HG03064 (cell line): ENCODE results near the gene TNPO3.
"Not testable (repeated sequence)": the region's sequence is repeated elsewhere in the genome, so short reads cannot be mapped to it uniquely, and the experiment has no call there.

ENCODE experiments used
- ATAC-seq: cut with Tn5 transposase; IDR thresholded peaks from one replicate; pipeline ENCODE4 v1.9.1; 2021; ENCODE audit warnings: low read depth; ENCODE audit not compliant: unreplicated experiment

TNPO3 gene

DNA sequence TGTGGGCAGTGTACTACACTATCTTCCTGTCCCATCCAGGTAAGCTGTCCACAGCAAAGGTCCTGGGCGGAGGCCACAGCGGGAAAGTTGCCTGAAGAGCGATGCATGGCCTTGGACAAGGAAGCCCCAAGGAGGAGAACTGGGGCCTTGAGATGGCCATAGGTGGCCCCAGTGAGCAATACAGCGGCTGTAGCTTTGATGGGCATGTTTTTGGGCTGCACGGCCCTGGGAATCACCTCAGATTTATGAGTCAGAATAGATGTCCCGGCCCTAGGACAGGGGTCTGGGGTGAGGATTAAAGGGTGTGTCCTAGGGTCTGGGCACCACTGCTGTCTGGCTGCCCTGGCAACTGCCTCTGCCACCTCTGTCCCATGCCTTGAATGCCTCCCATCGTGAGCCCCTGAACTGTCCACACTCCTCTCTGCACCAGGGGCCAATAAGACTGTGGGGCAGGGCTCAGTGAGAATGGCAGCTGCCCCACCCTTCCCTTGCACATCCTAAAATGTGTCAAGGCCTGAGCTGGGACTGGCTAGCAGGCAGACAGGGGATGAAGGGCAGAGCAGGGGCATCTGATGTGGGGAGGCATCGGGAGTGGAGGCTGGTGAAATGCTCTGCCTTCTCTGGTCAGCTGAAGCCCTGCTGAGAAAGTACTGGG, 126.6 kb downstream of the TNPO3 start:
- no peak for ATAC-seq

- ATAC-seq, result no peak
Measured at GRCh38 chr7:128924707-128925588, 130.0 kb downstream of the TNPO3 start.

DNA sequence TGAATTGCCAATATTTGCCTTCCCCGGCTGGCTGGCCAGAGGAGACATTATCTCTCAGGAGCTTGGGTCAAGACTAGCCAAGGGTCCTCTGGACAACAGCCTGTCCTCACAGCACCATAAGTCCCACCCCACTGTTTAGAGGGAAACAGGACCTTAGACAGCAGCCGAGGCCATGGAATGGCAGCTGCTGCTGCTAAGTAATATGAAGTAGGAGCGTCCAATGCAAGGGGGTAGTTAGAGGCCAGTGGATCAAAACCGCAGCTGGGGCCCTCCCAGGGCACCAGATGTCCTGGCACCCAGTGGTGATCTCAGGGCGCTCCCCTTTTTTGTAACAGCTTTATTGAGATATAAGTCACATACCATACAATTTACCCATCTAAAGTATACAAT, 131.5 kb downstream of the TNPO3 start:
- ATAC-seq, result no peak

DNA sequence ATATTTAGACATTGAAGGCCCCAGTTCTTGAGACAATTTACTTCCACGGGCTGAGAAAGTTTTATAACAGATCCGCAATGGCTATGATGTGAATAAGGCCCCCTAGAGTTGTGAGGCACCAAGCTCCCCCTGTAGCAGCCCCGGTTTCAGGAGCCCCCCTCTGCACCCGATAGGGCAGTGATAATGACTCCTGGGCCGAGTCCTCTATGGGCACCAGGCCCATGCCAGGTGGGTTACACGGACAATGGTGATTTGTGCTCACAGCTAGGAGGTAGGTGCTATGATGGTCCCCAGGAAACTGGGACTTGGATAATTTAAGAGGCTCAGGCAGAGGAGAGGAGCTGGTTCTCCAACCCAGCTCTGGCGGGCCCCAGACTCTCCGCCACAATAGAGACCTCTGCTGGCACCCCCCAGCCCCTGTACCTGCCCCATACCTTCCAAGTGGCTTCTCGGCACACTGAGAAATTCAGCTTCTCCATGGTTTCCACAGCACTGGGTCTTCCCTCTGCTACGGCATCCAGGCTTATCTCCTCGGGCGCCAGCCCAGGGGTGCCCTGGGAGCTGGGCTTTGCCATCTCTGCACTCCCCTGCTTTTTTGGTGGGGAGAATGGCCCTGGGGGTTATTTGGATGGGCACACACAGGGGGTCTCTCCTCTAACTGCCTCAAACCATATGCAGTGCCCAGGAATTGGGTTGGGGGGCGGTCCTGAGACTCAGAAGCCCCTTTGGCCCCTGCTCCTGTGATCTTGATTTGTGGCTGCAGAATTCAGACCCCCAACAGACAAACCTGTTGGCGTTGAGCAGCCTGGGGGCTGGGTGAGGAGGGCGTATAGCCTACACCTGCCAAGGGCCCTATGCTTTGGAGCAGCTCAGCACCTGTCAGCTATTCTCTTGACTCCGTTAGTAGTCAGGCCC, 132.2 kb downstream of the TNPO3 start:
- no peak for ATAC-seq

DNA sequence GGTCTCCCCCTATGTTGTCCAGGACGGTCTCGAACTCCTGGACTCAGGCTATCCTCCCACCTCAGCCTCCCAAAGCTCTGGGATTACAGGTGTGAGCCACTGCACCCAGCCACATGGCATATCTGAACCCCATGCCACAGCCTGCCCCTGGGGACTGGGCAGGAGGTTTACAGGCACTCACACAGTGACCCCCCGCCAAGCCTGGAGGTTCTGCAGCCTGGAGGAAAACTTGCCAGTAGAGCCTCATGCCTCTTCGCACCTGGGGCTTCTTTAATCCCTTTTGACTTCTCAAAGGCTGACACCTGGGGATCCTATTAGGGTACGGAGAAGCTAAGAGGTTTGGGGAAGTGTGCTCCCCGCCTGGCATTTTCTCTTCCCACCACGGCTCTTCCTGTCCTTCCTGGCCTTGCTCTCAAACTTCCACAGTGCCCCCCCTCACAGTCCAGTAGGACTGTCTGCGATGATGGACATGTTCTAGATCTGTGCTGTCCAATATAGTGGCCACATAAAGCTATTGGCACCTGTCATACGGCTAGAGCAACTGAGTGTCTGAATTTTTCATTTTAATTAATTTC, 133.0 kb downstream of the TNPO3 start:
- no peak for ATAC-seq

GRCh38 chr7:128920913-128921582, 133.9 kb downstream of the TNPO3 start:
- ATAC-seq, result no peak

DNA sequence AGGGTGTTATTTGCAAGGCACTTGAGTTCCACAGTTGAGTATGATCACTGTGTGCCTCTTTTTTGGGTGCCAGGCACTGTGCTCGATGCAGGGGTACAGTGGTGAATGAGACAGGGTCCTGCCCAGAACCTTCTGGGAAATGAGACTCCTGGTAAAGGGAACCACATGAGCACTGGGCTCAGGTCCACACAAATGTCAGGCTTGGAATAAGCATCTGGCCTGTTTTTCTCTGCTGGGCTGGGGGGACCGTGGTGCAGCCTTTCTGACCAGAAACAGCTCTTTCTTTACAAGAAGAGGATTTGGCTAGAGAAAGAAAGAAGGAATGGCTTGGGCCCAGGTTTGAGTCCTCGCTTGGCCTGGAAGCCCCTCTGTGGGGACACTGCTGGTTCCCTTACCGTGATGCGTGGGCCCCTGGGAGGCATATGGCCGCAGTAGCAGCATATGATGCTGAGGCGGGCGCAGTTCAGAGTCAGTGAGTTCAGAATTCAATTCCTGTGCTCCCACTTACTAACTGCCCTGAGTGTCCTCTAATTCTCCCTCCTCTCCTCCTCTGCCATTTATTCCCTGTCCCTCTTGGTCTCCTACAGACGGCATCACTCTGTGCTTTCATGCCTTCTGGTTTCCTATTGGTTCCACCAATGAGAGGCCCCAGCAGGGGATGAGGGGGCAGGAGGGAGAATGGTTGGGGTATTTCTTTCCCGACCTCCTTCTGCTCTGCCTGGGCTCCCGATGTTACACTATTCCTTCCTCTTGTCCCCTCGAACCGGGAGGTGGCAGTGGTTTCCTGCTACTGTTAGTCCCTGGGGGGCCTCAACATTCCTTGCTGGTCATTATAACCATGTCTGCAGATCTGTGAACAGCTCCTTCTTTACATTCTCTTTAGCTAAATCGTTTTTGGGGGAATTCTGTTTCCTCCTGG, 134.8 kb downstream of the TNPO3 start:
- no peak for ATAC-seq

DNA sequence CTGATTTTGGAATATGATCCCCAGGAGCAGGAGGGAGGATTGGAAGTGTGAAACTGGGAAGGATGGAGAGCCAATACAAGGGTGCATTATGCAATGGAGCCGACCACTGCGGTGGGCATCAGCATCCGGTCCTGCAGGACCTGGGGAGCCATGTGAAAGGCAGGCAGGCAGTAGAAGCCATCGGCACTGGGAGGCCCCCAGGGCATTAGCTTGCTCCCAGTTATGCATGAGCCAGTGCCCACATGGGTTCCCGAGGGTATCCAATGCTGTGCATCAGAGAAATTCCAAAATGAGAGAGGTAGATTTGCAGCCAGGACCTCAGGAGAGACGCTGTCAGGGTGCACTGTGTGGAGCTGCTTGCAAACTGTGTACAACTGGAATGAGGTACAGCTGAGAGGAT, 135.7 kb downstream of the TNPO3 start:
- ATAC-seq, result no peak

- no peak for ATAC-seq
Measured at GRCh38 chr7:128918016-128918665, 136.8 kb downstream of the TNPO3 start.

DNA sequence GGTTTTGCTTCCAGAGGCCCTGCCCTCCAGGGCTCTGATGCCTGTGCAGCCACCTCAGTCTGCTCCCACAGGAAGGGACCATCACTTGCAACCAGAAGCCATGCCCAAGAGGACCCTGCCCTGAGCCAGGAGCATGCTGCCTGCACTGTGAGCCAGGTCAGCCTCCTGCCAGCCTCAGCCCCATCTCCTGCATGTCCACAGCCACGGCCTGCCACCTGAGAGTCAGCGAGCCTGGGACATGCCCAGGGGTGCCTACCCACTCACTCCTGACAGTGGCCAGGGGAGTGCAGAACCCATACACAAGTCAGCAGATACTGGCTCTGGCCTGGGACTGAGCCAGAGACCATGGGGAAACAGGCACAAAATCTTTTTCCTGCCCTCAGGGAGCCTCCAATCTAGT, 137.8 kb downstream of the TNPO3 start:
- no peak for ATAC-seq

DNA sequence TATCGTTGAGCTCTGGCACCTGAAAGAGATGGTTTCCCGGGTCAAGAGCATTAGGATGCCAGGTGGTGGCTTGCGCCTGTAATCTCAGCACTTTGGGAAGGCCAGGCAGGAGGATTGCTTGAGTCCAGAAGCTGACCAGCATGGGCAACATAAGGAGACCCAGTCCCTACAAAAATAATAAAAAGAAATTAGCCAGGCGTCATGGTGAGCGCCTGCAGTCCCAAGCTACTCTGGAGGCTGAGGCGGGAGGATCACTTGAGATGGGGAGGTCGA, 138.3 kb downstream of the TNPO3 start:
- ATAC-seq, result no peak

DNA sequence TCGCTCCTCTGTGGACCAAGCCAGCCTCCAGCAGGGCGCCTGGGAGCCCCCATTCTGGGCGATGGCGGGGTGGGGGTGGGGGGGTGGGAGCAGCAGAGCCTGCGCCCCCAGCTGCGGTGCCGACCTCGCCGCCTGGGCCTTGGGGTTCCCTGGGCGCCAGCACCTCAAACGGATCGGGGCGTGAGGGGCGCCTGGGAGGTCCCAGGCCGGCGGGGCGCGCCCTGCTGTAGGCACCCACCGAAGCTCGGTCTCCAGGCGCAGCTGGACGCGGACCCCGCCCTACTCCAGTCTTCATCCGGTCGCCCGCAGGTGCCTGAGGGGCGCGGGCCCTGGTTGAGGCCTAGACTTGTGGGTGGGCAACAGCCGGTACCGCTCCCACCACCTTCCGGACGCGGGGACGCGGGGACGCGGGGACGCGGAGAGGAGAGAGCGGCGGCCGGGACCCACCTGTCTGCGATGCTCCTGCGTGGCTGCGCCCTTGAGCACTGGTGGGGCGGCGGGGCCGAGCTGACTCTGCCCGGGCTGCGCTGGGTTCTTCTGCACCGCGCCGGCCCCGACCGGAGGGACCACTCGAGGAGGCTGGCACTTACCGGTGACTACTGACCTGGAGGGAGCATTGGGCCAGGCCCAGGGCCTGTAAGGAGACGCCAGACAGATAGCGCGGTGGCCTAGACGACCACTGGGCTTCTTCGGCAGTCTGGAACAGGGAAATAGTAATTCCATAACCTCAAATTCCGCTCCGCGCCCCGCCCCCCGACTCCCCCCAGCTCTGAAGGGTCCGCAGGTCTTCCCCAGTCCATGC, 138.9 kb downstream of the TNPO3 start:
- ATAC-seq, result no peak

- ATAC-seq, result no peak
Measured at GRCh38 chr7:128915271-128915819, 139.6 kb downstream of the TNPO3 start.

DNA sequence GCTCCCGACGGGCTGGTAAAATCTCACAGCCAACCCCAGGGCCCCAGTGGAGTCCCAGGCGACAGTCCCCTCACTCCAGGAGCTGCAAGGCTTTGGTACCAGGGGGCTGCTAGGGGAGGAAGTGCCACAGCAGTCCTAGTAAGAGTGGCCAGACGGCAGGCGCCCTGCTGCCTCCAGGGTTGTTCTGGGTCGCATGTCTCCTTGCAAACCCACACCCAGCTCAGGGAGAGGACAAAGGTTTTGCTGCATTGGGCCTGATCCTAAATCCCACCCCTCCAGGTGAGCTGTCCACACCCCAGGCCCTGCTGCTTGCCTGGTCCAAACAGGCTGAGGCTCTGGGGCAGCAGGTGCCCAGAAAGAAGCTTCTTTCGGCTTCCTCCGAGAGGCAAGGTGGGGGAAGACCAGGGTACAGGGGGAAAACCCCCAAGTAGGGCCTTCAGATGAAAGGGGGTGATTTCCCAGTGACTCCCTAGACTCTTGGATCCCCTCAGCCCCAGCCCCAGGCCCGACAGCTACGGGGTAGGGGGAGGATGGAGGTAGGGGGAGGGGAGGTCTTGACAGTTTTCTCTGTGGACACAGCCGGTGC, 140.3 kb downstream of the TNPO3 start:
- ATAC-seq, result no peak

GRCh38 chr7:128913870-128914565, 140.9 kb downstream of the TNPO3 start:
- no peak for ATAC-seq

DNA sequence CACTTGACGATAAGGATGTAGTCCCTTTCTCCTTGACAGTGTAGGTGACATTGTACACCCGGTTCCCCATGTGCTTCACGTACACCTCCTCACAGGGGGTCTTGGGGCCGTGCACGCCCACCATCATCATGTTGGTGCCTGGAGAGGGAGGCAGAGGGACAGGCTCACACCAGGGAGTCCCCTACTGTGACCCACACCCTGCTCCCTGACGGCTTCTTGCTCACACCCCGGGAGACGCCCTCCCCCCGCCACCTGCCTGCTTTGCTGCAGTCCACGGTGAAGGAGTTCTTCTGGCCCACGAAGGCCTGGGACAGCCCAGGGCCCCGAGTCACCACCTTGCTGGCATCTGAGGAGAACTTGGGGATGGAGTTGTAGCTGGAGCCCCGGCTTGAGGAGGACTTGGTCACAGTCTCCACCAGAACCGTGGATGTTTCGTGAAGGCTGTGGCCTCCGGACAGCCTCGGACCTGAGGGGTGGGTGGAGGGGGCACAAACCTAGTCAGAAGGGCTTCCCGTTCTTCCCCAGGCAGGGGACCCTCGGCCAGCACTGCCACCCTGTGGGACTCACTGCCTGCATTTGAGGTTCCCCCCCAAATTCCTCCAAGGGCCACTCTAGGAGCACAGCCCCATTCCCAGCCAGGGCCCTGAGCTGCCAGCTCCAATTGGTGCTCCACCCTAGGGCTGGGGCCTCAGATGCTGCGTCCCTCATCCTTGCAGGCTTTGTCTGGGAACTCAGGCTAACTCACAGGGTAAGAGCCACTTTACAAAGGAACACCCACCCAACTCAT, 142.0 kb downstream of the TNPO3 start:
- not testable (repeated sequence) for ATAC-seq
